HCT116 (cell line): ENCODE results near the gene IQCK. TPM values are rescaled to one million over a fixed set of nuclear protein-coding genes. Genes with fewer than 3 reads are reported as not detected.

ENCODE experiments used
- ATAC-seq: fragments of 200-7000 bp; cut with Tn5 transposase; 2 replicates; pipeline ENCODE4 v1.9.1; 2020; ENCODE audit warnings: mild to moderate bottlenecking, moderate library complexity
- BruUV-seq: library from RNA; stranded (reverse); fragments of 400-500 nt; replicated peaks from 2 replicates; lab custom pipeline; 2021; lab: Mats Ljungman, UMichigan
- CTCF ChIA-PET: fragments of 300-600 bp; sonication (Branson Sonifier 250); formaldehyde crosslinking; loops from one replicate; lab custom pipeline; 2021; ENCODE audit warnings: antibody characterized with exemption; lab: Charles Lee
- POLR2A ChIA-PET: fragments of 300-600, 350-600 bp; sonication (Branson Sonifier 250); formaldehyde crosslinking; loops from one replicate; lab custom pipeline; 2021; ENCODE audit warnings: antibody characterized with exemption; lab: Charles Lee
- RAD21 ChIA-PET, 2 experiments: fragments of 300-600 bp; sonication (Branson Sonifier 250); formaldehyde crosslinking; loops; one replicate each; lab custom pipeline; 2023; ENCODE audit warnings: low total read pairs in 2 of 2; ENCODE audit not compliant: uncharacterized antibody in 2 of 2, unreplicated experiment in 2 of 2, low non-redundant PET in 1 of 2; lab: Charles Lee
- DNase-seq: peaks from one replicate; pipeline ENCODE4 v3.0.0-alpha.2; 2010; ENCODE audit warnings: low read depth, low spot score
- H2AFZ ChIP-seq: fragments of 200-600 bp; shearing (Covaris generic), sonication (generic); 2 replicates; pipeline ENCODE4 v1.6.1; 2017; ENCODE audit warnings: low read depth, mixed run types, mixed read lengths, antibody characterized with exemption, low read length; ENCODE audit not compliant: poor library complexity, severe bottlenecking
- H3K27ac ChIP-seq: 2 replicates; pipeline ENCODE4 v1.5.1; 2012; ENCODE audit warnings: low read depth, low read length
- H3K27me3 ChIP-seq: fragments of 200-600 bp; sonication (generic); 2 replicates; pipeline ENCODE4 v1.6.1; 2016; ENCODE audit warnings: mixed run types, low read length, mixed read lengths; ENCODE audit not compliant: insufficient read depth
- H3K36me3 ChIP-seq, 2 experiments: fragments of 200-500 bp in 1 of 2; fragments of 200-600 bp in 1 of 2; sonication (Bioruptor generic) in 1 of 2; sonication (generic) in 1 of 2; 2 replicates each; pipeline versions ENCODE4 v1.5.1 to v1.6.1; 2014 to 2016; ENCODE audit warnings: low read length in 2 of 2, inconsistent platforms in 1 of 2, mixed read lengths in 1 of 2, mixed run types in 1 of 2; ENCODE audit not compliant: insufficient read depth in 2 of 2, control insufficient read depth in 1 of 2
- H3K4me1 ChIP-seq, 2 experiments: fragments of 200-600 bp in 1 of 2; sonication (generic) in 1 of 2; 2 replicates each; pipeline versions ENCODE4 v1.5.1 to v1.6.1; 2012 to 2017; ENCODE audit warnings: low read length in 2 of 2, inconsistent platforms in 1 of 2, mild to moderate bottlenecking in 1 of 2, mixed read lengths in 1 of 2, mixed run types in 1 of 2, moderate library complexity in 1 of 2; ENCODE audit not compliant: insufficient read depth in 2 of 2, control insufficient read depth in 1 of 2
- H3K4me2 ChIP-seq: fragments of 200-600 bp; sonication (generic); 2 replicates; pipeline ENCODE4 v1.6.1; 2017; ENCODE audit warnings: mixed run types, low read length, mixed read lengths
- H3K4me3 ChIP-seq, 2 experiments: fragments of 200-600 bp in 1 of 2; sonication (generic) in 1 of 2; replicated peaks in 1 of 2; 2 replicates each; pipeline ENCODE4 v1.5.1; 2011 to 2016; ENCODE audit warnings: low read length in 2 of 2, control low read depth in 1 of 2, low read depth in 1 of 2, mild to moderate bottlenecking in 1 of 2, mixed read lengths in 1 of 2, mixed run types in 1 of 2
- H3K79me2 ChIP-seq: fragments of 200-600 bp; sonication (generic); 2 replicates; pipeline ENCODE4 v1.6.1; 2017; ENCODE audit warnings: mild to moderate bottlenecking, mixed run types, low read length, moderate library complexity, mixed read lengths; ENCODE audit not compliant: insufficient read depth
- H3K9ac ChIP-seq: fragments of 200-600 bp; sonication (generic); 2 replicates; pipeline ENCODE4 v1.6.1; 2016; ENCODE audit warnings: low read length, mixed read lengths
- H3K9me2 ChIP-seq: fragments of 200-600 bp; sonication (generic), shearing (Covaris generic); 2 replicates; pipeline ENCODE4 v1.6.1; 2017; ENCODE audit warnings: mixed run types, mild to moderate bottlenecking, moderate library complexity; ENCODE audit not compliant: insufficient read depth
- H3K9me3 ChIP-seq, 2 experiments: fragments of 200-500 bp in 1 of 2; fragments of 200-600 bp in 1 of 2; sonication (Bioruptor generic) in 1 of 2; sonication (generic) in 1 of 2; 2 replicates each; pipeline ENCODE4 v1.6.1; 2014 to 2017; ENCODE audit warnings: low read length in 2 of 2, mixed read lengths in 2 of 2, inconsistent platforms in 1 of 2, low read depth in 1 of 2, mild to moderate bottlenecking in 1 of 2, mixed run types in 1 of 2, moderate library complexity in 1 of 2; ENCODE audit not compliant: control insufficient read depth in 1 of 2, insufficient read depth in 1 of 2
- H4K20me1 ChIP-seq: fragments of 200-600 bp; sonication (generic), shearing (Covaris generic); 2 replicates; pipeline ENCODE4 v1.6.1; 2017; ENCODE audit warnings: mixed run types, mild to moderate bottlenecking, moderate library complexity; ENCODE audit not compliant: insufficient read depth
- CBX3 ChIP-seq: IDR thresholded peaks from 2 replicates; pipeline ENCODE4 v1.6.1; 2012; ENCODE audit warnings: low read depth
- CEBPB ChIP-seq: IDR thresholded peaks from 2 replicates; pipeline ENCODE4 v1.6.1; 2012; ENCODE audit warnings: low read depth
- EGR1 ChIP-seq: IDR thresholded peaks from 2 replicates; pipeline ENCODE4 v1.6.1; 2012; ENCODE audit warnings: low read depth
- ELF1 ChIP-seq: IDR thresholded peaks from 2 replicates; pipeline ENCODE4 v1.6.1; 2012; ENCODE audit warnings: low read depth, borderline replicate concordance
- EZH2 ChIP-seq: fragments of 200-600 bp; sonication (generic); IDR thresholded peaks from 2 replicates; pipeline ENCODE4 v1.6.1; 2017; ENCODE audit warnings: antibody characterized with exemption, mixed run types
- EZH2phosphoT487 ChIP-seq: fragments of 200-600 bp; IDR thresholded peaks from 2 replicates; pipeline ENCODE4 v1.6.1; 2018; ENCODE audit warnings: antibody characterized with exemption, borderline replicate concordance
- FOSL1 ChIP-seq: IDR thresholded peaks from 2 replicates; pipeline ENCODE4 v1.6.1; 2012; ENCODE audit warnings: low read depth
- JUND ChIP-seq: IDR thresholded peaks from 2 replicates; pipeline ENCODE4 v1.6.1; 2012
- POLR2A ChIP-seq: IDR thresholded peaks from 2 replicates; pipeline ENCODE4 v1.7.0; 2011; ENCODE audit warnings: borderline replicate concordance; ENCODE audit not compliant: insufficient read depth, insufficient read length; ENCODE audit errors: extremely low read depth
- RAD21 ChIP-seq: IDR thresholded peaks from 2 replicates; pipeline ENCODE4 v1.6.1; 2012; ENCODE audit warnings: low read depth, mild to moderate bottlenecking
- SIN3A ChIP-seq: IDR thresholded peaks from 2 replicates; pipeline ENCODE4 v1.6.1; 2012; ENCODE audit warnings: low read depth
- SP1 ChIP-seq: IDR thresholded peaks from 2 replicates; pipeline ENCODE4 v1.6.1; 2012; ENCODE audit warnings: low read depth
- SRF ChIP-seq: IDR thresholded peaks from 2 replicates; pipeline ENCODE4 v1.6.1; 2012; ENCODE audit warnings: low read depth
- TCF7L2 ChIP-seq: IDR thresholded peaks from 2 replicates; pipeline ENCODE4 v1.7.0; 2011; ENCODE audit warnings: borderline replicate concordance, inconsistent platforms; ENCODE audit not compliant: insufficient read depth, insufficient read length; ENCODE audit errors: extremely low read depth
- YY1 ChIP-seq: IDR thresholded peaks from 2 replicates; pipeline ENCODE4 v1.6.1; 2011; ENCODE audit warnings: low read length, low read depth, moderate library complexity, mild to moderate bottlenecking; ENCODE audit not compliant: insufficient replicate concordance; ENCODE audit errors: extremely low read depth
- ZFX ChIP-seq: fragments of 450-650 bp; IDR thresholded peaks from 2 replicates; pipeline ENCODE4 v1.6.1; 2017
- ZNF274 ChIP-seq: fragments of 200-500 bp; sonication (Bioruptor generic); IDR thresholded peaks from 2 replicates; pipeline ENCODE4 v1.6.1; 2014; ENCODE audit warnings: mild to moderate bottlenecking, low read depth, low read length, inconsistent platforms
- intact Hi-C: fragments of 100-400 bp; cut with micrococcal nuclease; formaldehyde crosslinking; loops from 2 replicates; pipeline ENCODE4 v1.10.0; 2022
- total RNA-seq: library from RNA; stranded (reverse); gene quantifications from one replicate; pipeline ENCODE4 v1.2.1, GENCODE V29; 2021; ENCODE audit not compliant: unreplicated experiment
- TF ChIP-seq, protein P1 (sequence below): IDR thresholded peaks from 2 replicates; pipeline ENCODE4 v1.6.1; 2012; ENCODE audit warnings: low read depth
- TF ChIP-seq, protein P2 (sequence below): IDR thresholded peaks from 2 replicates; pipeline ENCODE4 v1.6.1; 2012
- TF ChIP-seq, protein P3 (sequence below), 3 experiments: fragments of 200-600 bp in 1 of 3; sonication (generic) in 1 of 3; IDR thresholded peaks in 2 of 3; conservative IDR thresholded peaks in 1 of 3; 2 replicates each; pipeline ENCODE4 v1.5.1; 2012 to 2017; ENCODE audit warnings: low read depth in 2 of 3, low read length in 2 of 3, antibody characterized with exemption in 1 of 3, borderline replicate concordance in 1 of 3, control low read depth in 1 of 3, mild to moderate bottlenecking in 1 of 3, mixed read lengths in 1 of 3, mixed run types in 1 of 3, moderate library complexity in 1 of 3; ENCODE audit not compliant: insufficient read depth in 1 of 3

IQCK gene
- total RNA-seq, 1 experiment from 2014 or later, result 11.8 TPM

DNA sequence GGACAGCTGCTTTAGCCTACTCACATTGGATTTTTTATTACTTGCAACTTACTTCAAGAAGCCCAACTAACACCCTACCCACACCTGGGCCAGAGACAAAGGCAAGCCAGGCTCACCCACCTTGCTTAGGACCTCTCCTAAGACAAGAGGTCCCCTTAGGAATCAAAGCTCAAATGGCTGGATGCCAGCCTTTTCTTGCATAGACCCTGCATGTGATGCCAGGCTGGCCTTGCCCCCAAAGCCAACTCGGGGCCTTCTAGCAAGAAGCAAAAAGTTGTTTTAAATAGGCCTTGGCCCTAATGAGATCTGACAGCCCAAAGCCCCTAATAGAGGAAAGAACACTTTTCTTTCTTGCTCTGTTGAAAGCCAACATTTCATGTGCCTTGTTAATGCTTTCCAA, 145.9 kb downstream of the IQCK start:
- POLR2A ChIA-PET, result no interaction called here
- no TSS peak for BruUV-seq
- ATAC-seq (no peak), DNase-seq (no peak)
- Histone ChIP-seq H3K4me1 (no peaks in the 10 kb centered on the region), H3K79me2 (no peaks in the 10 kb centered on the region), H3K4me2 (no peak overlapping the region), H4K20me1 (no peaks in the 10 kb centered on the region), H3K4me3 (no peak overlapping the region), H3K9me3 (no peaks in the 10 kb centered on the region), H2AFZ (no peak overlapping the region), H3K9ac (no peak overlapping the region), H3K36me3 (no peaks in the 10 kb centered on the region), H3K27me3 (no peaks in the 10 kb centered on the region), H3K9me2 (no peaks in the 10 kb centered on the region), H3K27ac (no peak overlapping the region)
- RAD21 ChIA-PET, result no interaction called here
- intact Hi-C loops, result no loop called here
- CTCF ChIA-PET, result interaction anchor here (2.2 kb wide), 1 partner anchor 280 kb away, joined by 7 read pairs; no protein-coding TSS in a partner anchor
- TF ChIP-seq EZH2 (no peak), ZNF274 (no peak), POLR2A (no peak), TCF7L2 (no peak), EZH2phosphoT487 (no peak), EGR1 (no peak), YY1 (no peak), SRF (no peak), SP1 (no peak), JUND (no peak), SIN3A (no peak), ZFX (no peak), CEBPB (no peak), FOSL1 (no peak), ELF1 (no peak), CBX3 (no peak), RAD21 (no peak)
- TF ChIP-seq, protein P1, sequence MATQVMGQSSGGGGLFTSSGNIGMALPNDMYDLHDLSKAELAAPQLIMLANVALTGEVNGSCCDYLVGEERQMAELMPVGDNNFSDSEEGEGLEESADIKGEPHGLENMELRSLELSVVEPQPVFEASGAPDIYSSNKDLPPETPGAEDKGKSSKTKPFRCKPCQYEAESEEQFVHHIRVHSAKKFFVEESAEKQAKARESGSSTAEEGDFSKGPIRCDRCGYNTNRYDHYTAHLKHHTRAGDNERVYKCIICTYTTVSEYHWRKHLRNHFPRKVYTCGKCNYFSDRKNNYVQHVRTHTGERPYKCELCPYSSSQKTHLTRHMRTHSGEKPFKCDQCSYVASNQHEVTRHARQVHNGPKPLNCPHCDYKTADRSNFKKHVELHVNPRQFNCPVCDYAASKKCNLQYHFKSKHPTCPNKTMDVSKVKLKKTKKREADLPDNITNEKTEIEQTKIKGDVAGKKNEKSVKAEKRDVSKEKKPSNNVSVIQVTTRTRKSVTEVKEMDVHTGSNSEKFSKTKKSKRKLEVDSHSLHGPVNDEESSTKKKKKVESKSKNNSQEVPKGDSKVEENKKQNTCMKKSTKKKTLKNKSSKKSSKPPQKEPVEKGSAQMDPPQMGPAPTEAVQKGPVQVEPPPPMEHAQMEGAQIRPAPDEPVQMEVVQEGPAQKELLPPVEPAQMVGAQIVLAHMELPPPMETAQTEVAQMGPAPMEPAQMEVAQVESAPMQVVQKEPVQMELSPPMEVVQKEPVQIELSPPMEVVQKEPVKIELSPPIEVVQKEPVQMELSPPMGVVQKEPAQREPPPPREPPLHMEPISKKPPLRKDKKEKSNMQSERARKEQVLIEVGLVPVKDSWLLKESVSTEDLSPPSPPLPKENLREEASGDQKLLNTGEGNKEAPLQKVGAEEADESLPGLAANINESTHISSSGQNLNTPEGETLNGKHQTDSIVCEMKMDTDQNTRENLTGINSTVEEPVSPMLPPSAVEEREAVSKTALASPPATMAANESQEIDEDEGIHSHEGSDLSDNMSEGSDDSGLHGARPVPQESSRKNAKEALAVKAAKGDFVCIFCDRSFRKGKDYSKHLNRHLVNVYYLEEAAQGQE, result no peak
- TF ChIP-seq, protein P2, sequence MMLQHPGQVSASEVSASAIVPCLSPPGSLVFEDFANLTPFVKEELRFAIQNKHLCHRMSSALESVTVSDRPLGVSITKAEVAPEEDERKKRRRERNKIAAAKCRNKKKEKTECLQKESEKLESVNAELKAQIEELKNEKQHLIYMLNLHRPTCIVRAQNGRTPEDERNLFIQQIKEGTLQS, result no peak
- TF ChIP-seq, protein P3, sequence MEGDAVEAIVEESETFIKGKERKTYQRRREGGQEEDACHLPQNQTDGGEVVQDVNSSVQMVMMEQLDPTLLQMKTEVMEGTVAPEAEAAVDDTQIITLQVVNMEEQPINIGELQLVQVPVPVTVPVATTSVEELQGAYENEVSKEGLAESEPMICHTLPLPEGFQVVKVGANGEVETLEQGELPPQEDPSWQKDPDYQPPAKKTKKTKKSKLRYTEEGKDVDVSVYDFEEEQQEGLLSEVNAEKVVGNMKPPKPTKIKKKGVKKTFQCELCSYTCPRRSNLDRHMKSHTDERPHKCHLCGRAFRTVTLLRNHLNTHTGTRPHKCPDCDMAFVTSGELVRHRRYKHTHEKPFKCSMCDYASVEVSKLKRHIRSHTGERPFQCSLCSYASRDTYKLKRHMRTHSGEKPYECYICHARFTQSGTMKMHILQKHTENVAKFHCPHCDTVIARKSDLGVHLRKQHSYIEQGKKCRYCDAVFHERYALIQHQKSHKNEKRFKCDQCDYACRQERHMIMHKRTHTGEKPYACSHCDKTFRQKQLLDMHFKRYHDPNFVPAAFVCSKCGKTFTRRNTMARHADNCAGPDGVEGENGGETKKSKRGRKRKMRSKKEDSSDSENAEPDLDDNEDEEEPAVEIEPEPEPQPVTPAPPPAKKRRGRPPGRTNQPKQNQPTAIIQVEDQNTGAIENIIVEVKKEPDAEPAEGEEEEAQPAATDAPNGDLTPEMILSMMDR (IDR thresholded peaks at IDR 0.05 in 2 of 3, conservative IDR thresholded peaks at IDR 0.05 in 1 of 3; ENCODE audit: borderline replicate concordance in 1 of 3, insufficient read depth in 1 of 3, low read depth in 2 of 3, low read length in 2 of 3), result no peak
